ENCODE results near the gene USP43. TPM values are rescaled to one million over a fixed set of nuclear protein-coding genes. Genes with fewer than 3 reads are reported as not detected.

Gene USP43
- total RNA-seq, 2 donors from 2014 or later: 0.24 TPM; not detected in 1

GRCh38 chr17:9676084-9676483 lies 30.8 kb downstream of the USP43 start:
- Histone ChIP-seq H3K4me1 (no peaks in the 10 kb centered on the region), H3K36me3 (no peaks in the 10 kb centered on the region), H3K27ac (no peak overlapping the region), H3K27me3 (no peaks in the 10 kb centered on the region), H3K9me3 (peaks cover 0 to 17% of the 10 kb centered on the region in 2 donors), H3K4me3 (no peak overlapping the region)
- no peak for DNase-seq (ENCODE audit: low spot score)
- TF ChIP-seq CTCF (IDR thresholded peaks at IDR 0.05): no peak

GRCh38 chr17:9676820-9677310 lies 31.5 kb downstream of the USP43 start:
- Histone ChIP-seq H3K9me3 (peaks cover 0 to 17% of the 10 kb centered on the region in 2 donors), H3K4me1 (no peaks in the 10 kb centered on the region), H3K27ac (no peak overlapping the region), H3K27me3 (no peaks in the 10 kb centered on the region), H3K36me3 (no peaks in the 10 kb centered on the region), H3K4me3 (no peak overlapping the region)
- TF ChIP-seq CTCF (IDR thresholded peaks at IDR 0.05): no peak
- no peak for DNase-seq (ENCODE audit: low spot score)

- Histone ChIP-seq H3K9me3 (peaks cover 0 to 17% of the 10 kb centered on the region in 2 donors), H3K4me3 (no peak overlapping the region), H3K27me3 (no peaks in the 10 kb centered on the region), H3K36me3 (no peaks in the 10 kb centered on the region), H3K27ac (no peak overlapping the region), H3K4me1 (no peaks in the 10 kb centered on the region)
- DNase-seq (ENCODE audit: low spot score): no peak
- TF ChIP-seq CTCF (IDR thresholded peaks at IDR 0.05): no peak
These were observed 32.1 kb downstream of the USP43 start for GRCh38 chr17:9677411-9677810.

GRCh38 chr17:9677896-9678295 lies 32.6 kb downstream of the USP43 start:
- H3K27ac ChIP-seq: no peak overlapping the region
- no peak overlapping the region for H3K4me3 ChIP-seq
- TF ChIP-seq CTCF (IDR thresholded peaks at IDR 0.05): no peak
- H3K9me3 ChIP-seq: peaks cover 0 to 17% of the 10 kb centered on the region in 2 donors
- no peak for DNase-seq (ENCODE audit: low spot score)
- no peaks in the 10 kb centered on the region for H3K27me3 ChIP-seq
- H3K36me3 ChIP-seq: no peaks in the 10 kb centered on the region
- H3K4me1 ChIP-seq: no peaks in the 10 kb centered on the region

- Histone ChIP-seq H3K4me3 (no peak overlapping the region), H3K36me3 (no peaks in the 10 kb centered on the region), H3K4me1 (no peaks in the 10 kb centered on the region), H3K27ac (no peak overlapping the region), H3K9me3 (peaks cover 0 to 6% of the 10 kb centered on the region in 2 donors), H3K27me3 (no peaks in the 10 kb centered on the region)
- DNase-seq (ENCODE audit: low spot score): no peak
- TF ChIP-seq CTCF (IDR thresholded peaks at IDR 0.05): no peak
These were observed 39.8 kb downstream of the USP43 start for GRCh38 chr17:9684955-9685621.

GRCh38 chr17:9693755-9694154 lies 48.4 kb downstream of the USP43 start:
- Histone ChIP-seq H3K9me3 (no peaks in the 10 kb centered on the region), H3K27me3 (no peaks in the 10 kb centered on the region), H3K27ac (no peak overlapping the region), H3K4me3 (no peak overlapping the region), H3K4me1 (no peaks in the 10 kb centered on the region), H3K36me3 (no peaks in the 10 kb centered on the region)
- DNase-seq (ENCODE audit: low spot score): no peak
- no peak for TF ChIP-seq CTCF (IDR thresholded peaks at IDR 0.05)
